Natural killer cell (primary cell): ENCODE measurements around the gene ATP6V1A. TPM values are rescaled to one million over a fixed set of nuclear protein-coding genes. Genes with fewer than 3 reads are reported as not detected.

Experiments used
- ATAC-seq, 3 donors: fragments of 150-1000 bp in 2 of 3; fragments of 200-7000 bp in 1 of 3; cut with Tn5 transposase; 1 replicate in 1 of 3; 2 replicates in 2 of 3; pipeline ENCODE4 v1.10.0; 2021; ENCODE audit warnings: mild to moderate bottlenecking in 2 of 3, moderate library complexity in 2 of 3
- DNase-seq, 2 donors: peaks; one replicate each; pipeline versions ENCODE4 v3.0.0 to v3.0.0-alpha.2; 2013 to 2021; ENCODE audit warnings: mixed read lengths in 1 of 2
- H3K27ac ChIP-seq: one replicate; pipeline ENCODE4 v1.5.1; 2013; ENCODE audit warnings: mild to moderate bottlenecking, low read length
- H3K27me3 ChIP-seq: one replicate; pipeline ENCODE4 v1.6.1; 2013; ENCODE audit warnings: low read length; ENCODE audit not compliant: control insufficient read depth, insufficient read depth
- H3K36me3 ChIP-seq: one replicate; pipeline ENCODE4 v1.6.1; 2013; ENCODE audit warnings: low read length; ENCODE audit not compliant: control insufficient read depth, insufficient read depth
- H3K4me1 ChIP-seq: one replicate; pipeline ENCODE4 v1.6.1; 2013; ENCODE audit warnings: low read length; ENCODE audit not compliant: control insufficient read depth, insufficient read depth
- H3K4me3 ChIP-seq: one replicate; pipeline ENCODE4 v1.5.1; 2013; ENCODE audit warnings: low read length
- H3K9me3 ChIP-seq: one replicate; pipeline ENCODE4 v1.6.1; 2013; ENCODE audit warnings: low read length; ENCODE audit not compliant: control insufficient read depth, insufficient read depth
- H3K27ac Mint-ChIP-seq, 2 donors: one replicate each; pipeline ENCODE4 v1.8.0; 2022; ENCODE audit warnings: mild to moderate bottlenecking in 2 of 2, mixed read lengths in 2 of 2, moderate library complexity in 1 of 2
- H3K27me3 Mint-ChIP-seq, 2 donors: one replicate each; pipeline ENCODE4 v1.8.0; 2022; ENCODE audit warnings: low read depth in 2 of 2, mixed read lengths in 2 of 2
- H3K36me3 Mint-ChIP-seq: one replicate; pipeline ENCODE4 v1.8.0; 2022; ENCODE audit warnings: mixed read lengths
- H3K4me1 Mint-ChIP-seq, 2 donors: one replicate each; pipeline ENCODE4 v1.8.0; 2022; ENCODE audit warnings: mixed read lengths in 2 of 2
- H3K4me3 Mint-ChIP-seq: one replicate; pipeline ENCODE4 v1.8.0; 2022; ENCODE audit warnings: mild to moderate bottlenecking, moderate library complexity, mixed read lengths
- H3K9me3 Mint-ChIP-seq, 2 donors: one replicate each; pipeline ENCODE4 v1.8.0; 2022; ENCODE audit warnings: mixed read lengths in 2 of 2
- WGBS: methylation state at CpG from one replicate; pipeline ENCODE4 v1.1.7; 2013; ENCODE audit warnings: missing lambda C conversion rate; ENCODE audit not compliant: insufficient coverage; 5-methylcytosine and 5-hydroxymethylcytosine counted together
- intact Hi-C: fragments of 100-400 bp; cut with micrococcal nuclease; formaldehyde crosslinking; loops from one replicate; pipeline ENCODE4 v1.14.2; 2022
- total RNA-seq, 4 donors: library from RNA; stranded (reverse); fragments of 120-200 nt in 1 of 4; gene quantifications; one replicate each; pipeline versions ENCODE4 v1.2.3 to v1.2.4, GENCODE V29; 2013 to 2022
- TF ChIP-seq, protein P1 (sequence below): fragments of 200-600 bp; IDR thresholded peaks from one replicate; pipeline ENCODE4 v1.8.0; 2022; ENCODE audit warnings: antibody characterized with exemption

ATP6V1A gene
- total RNA-seq, 3 donors from 2014 or later (not counting 1 experiment from before 2014, with no cell fraction given): 26.3 to 31.9 (median 30.0) TPM

DNA sequence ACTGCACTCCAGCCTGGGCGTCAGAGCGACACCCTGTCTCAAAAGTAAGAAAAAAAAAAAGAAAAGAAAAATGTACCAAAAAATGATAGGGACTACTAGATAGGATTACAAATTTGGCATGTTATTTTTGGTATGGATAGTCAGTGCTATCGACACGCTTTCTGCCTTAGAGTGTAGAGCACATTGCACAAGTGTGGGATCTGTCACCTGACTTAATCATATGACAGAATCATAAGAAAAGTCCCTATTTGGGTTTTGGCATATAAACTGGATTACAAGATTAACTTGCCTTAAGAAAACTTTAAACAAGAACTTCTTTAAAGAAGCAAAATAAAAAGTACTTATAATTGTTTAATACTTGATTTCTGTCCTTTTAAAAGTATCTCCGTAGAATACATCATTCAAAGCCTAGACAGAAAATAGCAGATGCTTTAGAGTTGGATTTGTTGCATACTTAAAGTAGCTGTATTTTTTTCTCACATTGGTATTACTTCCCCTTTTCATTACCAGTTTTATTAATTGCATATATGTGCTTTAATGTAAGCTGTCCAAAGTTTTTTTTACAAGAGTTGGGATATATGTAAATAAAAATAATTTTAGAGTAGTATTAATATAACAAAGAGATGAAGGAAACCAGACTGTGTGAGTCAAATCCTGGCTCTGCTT lies 7.8 kb downstream of the ATP6V1A start:
- Histone ChIP-seq H3K9me3 (no peaks in the 10 kb centered on the region), H3K36me3 (no peaks in the 10 kb centered on the region), H3K27ac (no peak overlapping the region), H3K27me3 (no peaks in the 10 kb centered on the region), H3K4me1 (no peaks in the 10 kb centered on the region), H3K4me3 (no peak overlapping the region)
- intact Hi-C loops: no loop called here
- TF ChIP-seq, protein P1, sequence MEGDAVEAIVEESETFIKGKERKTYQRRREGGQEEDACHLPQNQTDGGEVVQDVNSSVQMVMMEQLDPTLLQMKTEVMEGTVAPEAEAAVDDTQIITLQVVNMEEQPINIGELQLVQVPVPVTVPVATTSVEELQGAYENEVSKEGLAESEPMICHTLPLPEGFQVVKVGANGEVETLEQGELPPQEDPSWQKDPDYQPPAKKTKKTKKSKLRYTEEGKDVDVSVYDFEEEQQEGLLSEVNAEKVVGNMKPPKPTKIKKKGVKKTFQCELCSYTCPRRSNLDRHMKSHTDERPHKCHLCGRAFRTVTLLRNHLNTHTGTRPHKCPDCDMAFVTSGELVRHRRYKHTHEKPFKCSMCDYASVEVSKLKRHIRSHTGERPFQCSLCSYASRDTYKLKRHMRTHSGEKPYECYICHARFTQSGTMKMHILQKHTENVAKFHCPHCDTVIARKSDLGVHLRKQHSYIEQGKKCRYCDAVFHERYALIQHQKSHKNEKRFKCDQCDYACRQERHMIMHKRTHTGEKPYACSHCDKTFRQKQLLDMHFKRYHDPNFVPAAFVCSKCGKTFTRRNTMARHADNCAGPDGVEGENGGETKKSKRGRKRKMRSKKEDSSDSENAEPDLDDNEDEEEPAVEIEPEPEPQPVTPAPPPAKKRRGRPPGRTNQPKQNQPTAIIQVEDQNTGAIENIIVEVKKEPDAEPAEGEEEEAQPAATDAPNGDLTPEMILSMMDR: no peak
- Mint-ChIP-seq H3K9me3 (peaks cover 2 to 3% of the 10 kb centered on the region in 2 donors), H3K27me3 (no peaks in the 10 kb centered on the region), H3K4me3 (no peak overlapping the region), H3K4me1 (peaks cover 14 to 18% of the 10 kb centered on the region in 2 donors), H3K36me3 (no peaks in the 10 kb centered on the region), H3K27ac (no peak overlapping the region)
- 69% methylated on average over 4 of the region's 5 CpGs for WGBS
- DNase-seq (no peak), ATAC-seq (no peak)

DNA sequence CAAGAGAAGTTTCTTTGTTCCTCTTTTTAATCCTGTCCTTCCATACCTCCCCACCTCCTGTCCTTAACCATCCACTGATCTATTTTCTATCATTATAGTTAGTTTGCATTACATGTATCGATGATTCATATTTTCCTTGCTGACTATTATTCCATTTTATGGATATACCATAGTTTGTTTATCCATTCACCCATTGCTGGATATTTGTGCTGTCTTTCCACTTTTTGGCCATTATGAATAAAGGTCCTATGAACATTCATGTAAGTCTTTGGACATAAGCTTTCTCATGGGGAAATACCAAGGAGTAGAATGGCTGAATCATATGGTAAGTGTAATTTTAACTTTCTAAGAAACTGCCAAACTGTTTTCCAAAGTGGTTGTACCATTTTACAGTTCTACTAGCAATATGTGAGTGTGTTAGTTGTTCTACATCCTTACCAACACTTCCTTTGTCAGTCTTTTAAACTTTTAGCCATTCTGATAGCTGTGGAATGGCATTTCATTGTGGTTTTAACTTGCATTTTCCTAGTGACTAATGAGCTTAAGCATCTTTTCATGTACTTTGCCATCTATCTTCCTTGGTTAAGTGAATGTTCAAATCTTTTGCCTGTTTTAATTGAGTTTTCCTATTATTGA lies 11.7 kb downstream of the ATP6V1A start:
- Histone ChIP-seq H3K9me3 (no peaks in the 10 kb centered on the region), H3K4me3 (no peak overlapping the region), H3K27ac (no peak overlapping the region), H3K4me1 (no peaks in the 10 kb centered on the region), H3K27me3 (no peaks in the 10 kb centered on the region), H3K36me3 (no peaks in the 10 kb centered on the region)
- 100% methylated on average over 1 of the region's 1 CpG for WGBS
- Mint-ChIP-seq H3K9me3 (peaks cover 2 to 3% of the 10 kb centered on the region in 2 donors), H3K27ac (peak overlapping the region; percentile 39 to 45), H3K4me3 (no peak overlapping the region), H3K4me1 (peaks cover 4 to 8% of the 10 kb centered on the region in 2 donors), H3K27me3 (no peaks in the 10 kb centered on the region), H3K36me3 (no peaks in the 10 kb centered on the region)
- no peak for DNase-seq
- TF ChIP-seq, protein P1: no peak
- intact Hi-C loops: no loop called here
- ATAC-seq: no peak

DNA sequence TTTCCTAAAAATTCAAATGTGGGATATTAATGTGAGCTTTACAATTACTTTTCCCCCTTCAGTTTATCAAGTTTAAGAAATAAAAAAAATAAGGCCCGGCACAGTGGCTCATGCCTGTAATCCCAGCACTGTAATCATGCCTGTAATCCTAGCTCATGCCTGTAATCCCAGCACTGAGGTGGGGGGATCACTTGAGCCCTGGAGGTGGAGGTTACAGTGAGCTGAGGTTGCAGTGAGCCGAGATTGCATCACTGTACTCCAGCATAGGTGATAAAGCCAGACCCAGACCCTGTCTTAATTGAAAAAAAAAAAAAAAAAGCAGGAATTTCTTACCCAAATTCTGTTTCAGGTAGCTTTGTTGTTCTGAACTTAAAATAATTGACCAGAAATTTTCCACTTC lies 17.9 kb downstream of the ATP6V1A start:
- H3K27ac Mint-ChIP-seq: no peak overlapping the region
- whole genome bisulfite sequencing: 100% methylated on average over 2 of the region's 2 CpGs

More for the DNA sequence above, 17.9 kb downstream of the ATP6V1A start:
- no peak overlapping the region for H3K4me3 Mint-ChIP-seq
- Histone ChIP-seq H3K27me3 (no peaks in the 10 kb centered on the region), H3K27ac (no peak overlapping the region), H3K9me3 (no peaks in the 10 kb centered on the region), H3K4me1 (no peaks in the 10 kb centered on the region), H3K36me3 (no peaks in the 10 kb centered on the region), H3K4me3 (no peak overlapping the region)
- intact Hi-C loops: no loop called here
- H3K27me3 Mint-ChIP-seq: no peaks in the 10 kb centered on the region
- H3K4me1 Mint-ChIP-seq: peaks cover 0 to 5% of the 10 kb centered on the region in 2 donors
- H3K9me3 Mint-ChIP-seq: no peaks in the 10 kb centered on the region
- H3K36me3 Mint-ChIP-seq: no peaks in the 10 kb centered on the region
- ATAC-seq (no peak), DNase-seq (no peak)
- TF ChIP-seq, protein P1: no peak
